UCSD-AML1 (cell line): ENCODE results near the gene PRR20G.
"Not testable (repeated sequence)": the region's sequence is repeated elsewhere in the genome, so short reads cannot be mapped to it uniquely, and the experiment has no call there.

ENCODE experiments used
- DNase-seq: peaks from one replicate; lab custom pipeline; 2025; ENCODE audit not compliant: unreplicated experiment; lab: John Stamatoyannopoulos, UW

PRR20G gene

DNA sequence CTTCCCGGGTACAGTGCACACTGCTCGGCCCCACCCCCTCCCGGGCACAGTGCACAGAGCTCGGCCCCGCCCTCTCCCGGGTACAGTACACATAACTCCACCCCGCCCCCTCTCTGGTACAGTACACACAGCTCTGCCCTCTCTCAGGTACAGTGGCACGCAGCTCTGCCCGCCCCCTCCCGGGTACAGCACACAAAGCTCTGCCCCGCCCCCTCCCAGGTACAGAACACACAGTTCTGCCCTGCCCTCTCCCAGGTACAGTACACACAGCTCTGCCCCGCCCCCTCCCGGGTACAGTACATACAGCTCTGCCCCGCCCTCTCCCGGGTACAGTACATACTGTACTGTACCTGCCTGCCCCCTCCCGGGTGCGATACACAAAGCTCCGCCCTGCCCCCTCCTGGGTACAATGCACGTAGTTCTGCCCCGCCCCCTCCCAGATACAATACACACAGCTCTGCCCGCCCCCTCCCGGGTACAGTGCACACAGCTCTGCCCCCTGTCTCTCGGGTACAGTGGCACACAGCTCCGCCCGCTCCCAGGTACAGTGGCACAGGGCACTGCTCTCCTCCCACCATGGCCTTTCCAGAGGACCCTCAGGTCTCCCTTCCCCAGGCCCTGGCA is 16.4 kb upstream of the PRR20G start:
- no peak for DNase-seq

DNA sequence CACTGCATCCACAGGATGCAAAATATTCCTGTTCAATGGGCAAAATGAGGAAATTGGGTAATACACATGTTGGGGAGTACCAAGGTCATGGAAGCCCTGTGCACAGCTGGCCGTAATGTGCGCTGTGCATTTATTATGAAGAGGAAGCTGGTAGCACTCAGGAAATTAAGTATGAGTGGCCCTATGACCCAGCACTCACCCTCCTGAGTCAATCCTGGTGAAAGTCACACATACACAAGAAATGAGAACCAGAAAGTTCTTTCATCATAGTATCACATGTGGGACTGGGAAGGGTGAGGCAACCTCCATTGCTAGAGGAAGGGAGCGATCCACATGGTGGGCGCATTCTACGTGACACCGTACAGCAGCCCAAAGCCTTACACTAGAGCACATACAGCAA is 11.4 kb upstream of the PRR20G start:
- no peak for DNase-seq

DNA sequence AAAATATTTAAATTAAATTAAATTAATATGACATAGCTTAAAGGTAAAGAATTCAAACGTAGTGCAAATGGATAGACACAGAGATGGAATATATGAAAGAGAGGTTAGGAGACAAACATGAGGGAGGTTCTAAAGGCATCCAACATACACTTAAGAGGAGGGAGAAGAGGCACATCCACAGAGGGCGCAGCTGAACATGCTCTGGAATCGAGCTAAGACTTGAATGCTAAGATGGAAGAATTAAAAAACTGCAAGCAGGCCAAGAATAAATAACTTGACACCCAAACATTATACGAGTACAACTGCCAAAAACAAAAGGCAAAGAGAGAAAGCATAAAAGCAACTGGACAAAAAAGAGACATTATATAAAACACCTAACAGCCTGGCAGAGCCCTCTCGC is 9.1 kb upstream of the PRR20G start:
- no peak for DNase-seq

GRCh38 chr3:127296166-127296565 is 8.3 kb upstream of the PRR20G start:
- DNase-seq: no peak

GRCh38 chr3:127293650-127294049 is 5.8 kb upstream of the PRR20G start:
- not testable (repeated sequence) for DNase-seq

- no peak for DNase-seq
These were observed 3.8 kb upstream of the PRR20G start for GRCh38 chr3:127291611-127292010.

DNA sequence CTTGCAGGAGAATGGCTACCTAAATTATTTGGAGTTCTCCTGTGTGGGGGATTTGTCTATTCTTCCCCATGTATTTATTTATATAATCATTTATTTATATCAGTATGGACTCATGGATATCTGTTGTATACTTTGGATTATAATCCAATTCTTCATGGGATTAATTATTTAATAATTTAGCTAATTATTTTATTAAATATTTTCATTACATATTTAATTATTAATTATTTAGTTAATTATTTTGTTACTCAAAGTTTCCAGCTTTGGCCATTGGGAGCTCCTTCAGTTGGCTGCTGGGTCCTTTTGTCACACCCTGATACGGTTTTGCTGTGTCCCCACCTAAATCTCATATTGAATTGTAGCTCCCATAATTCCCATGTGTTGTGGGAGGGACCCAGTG is 3.3 kb upstream of the PRR20G start:
- DNase-seq: no peak

- no peak for DNase-seq
These were observed 2.1 kb upstream of the PRR20G start for GRCh38 chr3:127289706-127290575.

DNA sequence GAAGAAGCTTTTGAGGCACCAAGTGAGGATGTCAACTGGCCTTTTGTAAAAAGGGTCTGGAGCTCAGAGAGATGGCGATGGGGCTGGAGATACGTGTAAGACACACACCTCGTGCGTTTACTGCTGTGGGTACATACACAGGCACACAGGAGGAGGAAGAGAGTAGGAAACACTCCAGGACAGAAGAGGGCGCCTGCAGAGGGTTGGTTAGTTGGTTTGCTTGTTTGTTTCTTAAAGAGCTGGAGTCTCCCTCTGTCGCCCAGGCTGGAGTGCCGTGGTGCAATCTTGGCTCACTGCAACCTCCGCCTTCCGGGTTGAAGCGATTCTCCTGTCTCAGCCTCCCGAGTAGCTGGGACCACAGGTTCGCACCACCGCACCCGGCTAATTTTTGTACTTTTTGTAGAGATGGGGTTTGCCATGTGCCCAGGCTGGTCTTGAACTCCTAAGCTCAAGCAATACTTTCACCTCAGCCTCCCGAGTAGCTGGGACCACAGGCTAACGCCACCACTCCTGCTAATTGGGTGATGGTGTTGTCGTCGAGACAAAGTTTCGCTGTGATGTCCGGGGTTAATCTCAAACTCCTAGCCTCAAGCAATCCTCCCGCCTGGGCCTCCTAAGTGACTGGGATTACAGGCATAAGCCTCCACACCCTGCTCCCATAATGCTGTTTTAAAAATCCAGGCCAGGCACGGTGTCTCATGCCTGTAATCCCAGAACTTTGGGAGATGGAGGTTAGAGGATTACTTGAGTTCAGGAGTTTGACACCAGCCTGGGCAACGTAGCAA is 1.3 kb upstream of the PRR20G start:
- DNase-seq: no peak

DNA sequence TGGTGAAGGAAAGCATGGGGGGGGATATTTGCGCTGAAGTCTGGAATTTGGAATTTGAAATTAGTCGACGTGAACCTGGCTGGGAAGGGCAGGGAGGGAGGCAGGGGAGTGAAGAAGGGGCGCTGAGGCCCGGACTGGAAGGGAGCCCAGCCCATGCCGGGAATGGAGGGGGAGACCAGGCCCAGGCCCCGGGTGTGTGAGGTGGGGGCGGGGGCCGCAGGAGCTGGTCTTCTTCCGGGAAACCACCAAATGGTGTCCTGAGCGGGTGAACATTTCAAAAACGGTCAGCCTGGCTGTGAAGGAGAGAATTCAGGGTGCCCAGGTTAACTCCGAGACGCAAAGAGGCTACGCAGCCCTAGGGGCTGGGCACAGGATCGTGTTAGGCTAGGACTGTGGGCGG is 497 bp upstream of the PRR20G start:
- no peak for DNase-seq

- no peak for DNase-seq
These were observed 1.2 kb downstream of the PRR20G start for GRCh38 chr3:127286571-127287140.

DNA sequence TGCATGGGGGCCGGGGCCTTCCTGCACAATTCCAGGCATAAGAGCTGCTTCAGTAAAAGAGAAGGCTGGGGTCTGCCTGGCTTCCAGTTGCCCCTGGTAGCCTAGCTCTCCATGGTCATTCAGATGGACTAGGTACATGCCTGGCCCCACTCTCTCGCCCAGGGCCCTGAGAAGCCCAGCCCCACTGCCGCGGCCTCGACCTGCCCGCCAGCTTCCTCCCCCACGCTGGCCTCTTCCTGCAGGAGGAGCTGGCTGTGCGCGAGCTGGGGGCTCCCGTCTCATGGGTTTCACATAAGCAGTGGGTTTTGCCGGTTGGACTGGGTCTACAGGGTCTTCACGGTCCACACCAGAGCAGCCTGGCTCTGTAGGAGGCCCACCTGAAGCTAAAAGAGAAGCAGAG is 3.6 kb downstream of the PRR20G start:
- DNase-seq: no peak

- DNase-seq: no peak
These were observed 10.3 kb downstream of the PRR20G start for GRCh38 chr3:127277561-127277960.

GRCh38 chr3:127276995-127277394 is 10.9 kb downstream of the PRR20G start:
- no peak for DNase-seq

GRCh38 chr3:127276396-127276795 is 11.4 kb downstream of the PRR20G start:
- DNase-seq: no peak

GRCh38 chr3:127275287-127275781 is 12.5 kb downstream of the PRR20G start:
- no peak for DNase-seq

GRCh38 chr3:127274200-127274760 is 13.6 kb downstream of the PRR20G start:
- DNase-seq: no peak

GRCh38 chr3:127273206-127273605 is 14.6 kb downstream of the PRR20G start:
- DNase-seq: no peak

- DNase-seq: peak; percentile 34
These were observed 21.7 kb downstream of the PRR20G start for GRCh38 chr3:127266186-127266585.

- DNase-seq: no peak
These were observed 22.3 kb downstream of the PRR20G start for GRCh38 chr3:127265581-127265981.
